K562 (cell line): Measurements from ENCODE around the gene MPRIP. TPM values are rescaled to one million over a fixed set of nuclear protein-coding genes. Genes with fewer than 3 reads are reported as not detected.
A peak's percentile ranks its signal among the peaks of the same experiment; 100 is the strongest.

Source experiments
- ATAC-seq: fragments of 200-7000 bp; cut with Tn5 transposase; 3 replicates; pipeline ENCODE4 v1.9.1; 2020; ENCODE audit warnings: moderate library complexity
- BruUV-seq: library from RNA; stranded (reverse); fragments of 400-500 nt; replicated peaks from 2 replicates; lab custom pipeline; 2021; lab: Mats Ljungman, UMichigan
- CTCF ChIA-PET: fragments of 300-600 bp; formaldehyde crosslinking; extraction: SDS; loops from one replicate; lab custom pipeline; 2021; ENCODE audit warnings: low intra/inter-chr PET ratio; lab: Yijun Ruan, JAX
- POLR2A ChIA-PET: fragments of 300-600, 350-650 bp; sonication (Branson Sonifier 250); formaldehyde crosslinking; extraction: SDS; loops from one replicate; lab custom pipeline; 2021; ENCODE audit warnings: antibody characterized with exemption, inconsistent platforms; lab: Yijun Ruan, JAX
- DNase-seq, 4 experiments: peaks; one replicate each; pipeline versions ENCODE4 v3.0.0 to v3.0.0-alpha.2; 2011 to 2018; ENCODE audit warnings: low spot score in 3 of 4, mixed read lengths in 3 of 4; ENCODE audit errors: extremely low read depth in 1 of 4
- FAIRE-seq: peaks from 2 replicates; lab custom pipeline; 2011; peaks lifted over from hg19 to GRCh38; lab: Jason Lieb, UNC
- H2AFZ ChIP-seq: 2 replicates; pipeline ENCODE4 v1.6.0; 2011; ENCODE audit warnings: low read depth, low read length, control low read depth, inconsistent platforms
- H3K27ac ChIP-seq: fragments of 200-600 bp; 3 replicates; pipeline ENCODE4 v1.8.0; 2011; ENCODE audit warnings: low read depth, mild to moderate bottlenecking, control low read depth, inconsistent platforms, low read length, moderate library complexity, mixed read lengths; ENCODE audit errors: extremely low read depth
- H3K27me3 ChIP-seq, 2 experiments: fragments of 300-600 bp in 1 of 2; 2 replicates in 1 of 2; 3 replicates in 1 of 2; pipeline versions ENCODE4 v1.6.0 to v1.8.0; 2011; ENCODE audit warnings: inconsistent platforms in 2 of 2, low read length in 2 of 2, mild to moderate bottlenecking in 1 of 2, mixed read lengths in 1 of 2, moderate library complexity in 1 of 2; ENCODE audit not compliant: control insufficient read depth in 2 of 2, insufficient read depth in 2 of 2
- H3K36me3 ChIP-seq: fragments of 300-600 bp; 3 replicates; pipeline ENCODE4 v1.8.0; 2011; ENCODE audit warnings: mild to moderate bottlenecking, low read length, inconsistent platforms; ENCODE audit not compliant: control insufficient read depth, insufficient read depth
- H3K4me1 ChIP-seq, 2 experiments: fragments of 200-600 bp in 1 of 2; replicated peaks in 1 of 2; 2 replicates in 1 of 2; 3 replicates in 1 of 2; pipeline versions ENCODE4 v1.5.1 to v1.8.0; 2011; ENCODE audit warnings: inconsistent platforms in 2 of 2, low read length in 2 of 2, mild to moderate bottlenecking in 1 of 2, mixed read lengths in 1 of 2, moderate library complexity in 1 of 2; ENCODE audit not compliant: control insufficient read depth in 2 of 2, insufficient read depth in 2 of 2
- H3K4me2 ChIP-seq: 2 replicates; pipeline ENCODE4 v1.6.1; 2011; ENCODE audit warnings: low read length, control low read depth, inconsistent platforms, mixed read lengths; ENCODE audit not compliant: insufficient read depth
- H3K4me3 ChIP-seq: fragments of 200-600 bp; sonication (generic), shearing (Covaris generic); 2 replicates; pipeline ENCODE4 v1.5.1; 2016; ENCODE audit warnings: control low read depth, inconsistent platforms
- H3K79me2 ChIP-seq: fragments of 200-600 bp; 3 replicates; pipeline ENCODE4 v1.8.0; 2011; ENCODE audit warnings: low read length, inconsistent platforms; ENCODE audit not compliant: control insufficient read depth, insufficient read depth
- H3K9ac ChIP-seq, 2 experiments: 2 replicates each; pipeline versions ENCODE4 v1.6.0 to v1.6.1; 2011; ENCODE audit warnings: low read depth in 2 of 2, low read length in 2 of 2, control low read depth in 1 of 2, inconsistent platforms in 1 of 2, mild to moderate bottlenecking in 1 of 2, mixed read lengths in 1 of 2; ENCODE audit not compliant: insufficient read depth in 1 of 2
- H3K9me1 ChIP-seq: one replicate; pipeline ENCODE4 v1.6.0; 2011; ENCODE audit warnings: inconsistent platforms, mild to moderate bottlenecking, low read length, moderate library complexity; ENCODE audit not compliant: control insufficient read depth, insufficient read depth
- H3K9me3 ChIP-seq: replicated peaks from 2 replicates; pipeline ENCODE4 v1.5.1; 2011; ENCODE audit warnings: low read depth, low read length, inconsistent platforms; ENCODE audit not compliant: control insufficient read depth, insufficient read depth
- H4K20me1 ChIP-seq: replicated peaks from 2 replicates; pipeline ENCODE4 v1.6.1; 2011; ENCODE audit warnings: low read length, inconsistent platforms, mixed read lengths; ENCODE audit not compliant: control insufficient read depth, insufficient read depth
- ARID1B ChIP-seq: fragments of 450-650 bp; IDR thresholded peaks from 2 replicates; pipeline ENCODE4 v1.6.1; 2016; ENCODE audit warnings: antibody characterized with exemption, mild to moderate bottlenecking, inconsistent platforms
- CBFA2T2 ChIP-seq: fragments of 450-650 bp; conservative IDR thresholded peaks from 2 replicates; pipeline ENCODE4 v1.6.1; 2017; ENCODE audit warnings: mild to moderate bottlenecking
- CBFA2T3 ChIP-seq: fragments of 450-650 bp; IDR thresholded peaks from 2 replicates; pipeline ENCODE4 v1.6.1; 2017
- HDAC3 ChIP-seq: fragments of 450-650 bp; IDR thresholded peaks from 2 replicates; pipeline ENCODE4 v1.6.1; 2018; ENCODE audit warnings: borderline replicate concordance, mild to moderate bottlenecking, moderate library complexity; ENCODE audit not compliant: partially characterized antibody
- MEIS2 ChIP-seq: fragments of 450-650 bp; IDR thresholded peaks from 2 replicates; pipeline ENCODE4 v1.6.1; 2014; ENCODE audit warnings: mild to moderate bottlenecking; ENCODE audit not compliant: partially characterized antibody
- MYNN ChIP-seq, 2 experiments: sonication (generic); formaldehyde crosslinking in 1 of 2; IDR thresholded peaks; 2 replicates each; pipeline versions ENCODE4 v1.5.0 to v1.6.1; 2016 to 2020; ENCODE audit warnings: antibody characterized with exemption in 1 of 2, missing genetic modification reagents in 1 of 2
- NFIC ChIP-seq: fragments of 450-650 bp; IDR thresholded peaks from 2 replicates; pipeline ENCODE4 v1.6.1; 2017; ENCODE audit warnings: mild to moderate bottlenecking, inconsistent platforms
- NR2F6 ChIP-seq: fragments of 450-650 bp; formaldehyde crosslinking; IDR thresholded peaks from 2 replicates; pipeline ENCODE4 v1.4.0; 2020; ENCODE audit warnings: mild to moderate bottlenecking
- RBM25 ChIP-seq: fragments of 200-400 bp; formaldehyde crosslinking; IDR thresholded peaks from 2 replicates; pipeline ENCODE4 v1.6.1; 2018; ENCODE audit warnings: low read length, low read depth, moderate library complexity; ENCODE audit not compliant: severe bottlenecking
- RFX7 ChIP-seq: fragments of 250-450 bp; sonication (Bioruptor Pico); IDR thresholded peaks from 2 replicates; pipeline ENCODE4 v1.5.1; 2021; ENCODE audit warnings: mild to moderate bottlenecking
- SMARCA4 ChIP-seq: fragments of 450-650 bp; IDR thresholded peaks from 2 replicates; pipeline ENCODE4 v1.6.1; 2016
- TAL1 ChIP-seq: fragments of 450-650 bp; IDR thresholded peaks from 2 replicates; pipeline ENCODE4 v1.6.1; 2016; ENCODE audit warnings: mild to moderate bottlenecking
- TCF3 ChIP-seq: sonication (generic); formaldehyde crosslinking; IDR thresholded peaks from 2 replicates; pipeline ENCODE4 v1.4.0; 2020; ENCODE audit warnings: mild to moderate bottlenecking, missing genetic modification reagents
- TEAD4 ChIP-seq, 2 experiments: sonication (generic) in 1 of 2; formaldehyde crosslinking in 1 of 2; IDR thresholded peaks; 2 replicates each; pipeline versions ENCODE4 v1.6.1 to v1.8.0; 2012 to 2022; ENCODE audit warnings: borderline replicate concordance in 1 of 2, inconsistent platforms in 1 of 2, low read length in 1 of 2, mild to moderate bottlenecking in 1 of 2, missing genetic modification reagents in 1 of 2
- TOE1 ChIP-seq, 2 experiments: fragments of 450-650 bp in 1 of 2; sonication (generic) in 1 of 2; formaldehyde crosslinking in 1 of 2; IDR thresholded peaks; 2 replicates each; pipeline versions ENCODE4 v1.7.1 to v1.8.0; 2016 to 2022; ENCODE audit warnings: borderline replicate concordance in 2 of 2, mild to moderate bottlenecking in 2 of 2, antibody characterized with exemption in 1 of 2, inconsistent platforms in 1 of 2, low read depth in 1 of 2, missing genetic modification reagents in 1 of 2, moderate library complexity in 1 of 2
- WGBS: fragments of 100-300 bp; shearing (Covaris generic); methylation state at CpG from one replicate; pipeline ENCODE4 v1.1.6; 2016; ENCODE audit warnings: low coverage, mixed read lengths; ENCODE audit not compliant: insufficient coverage; ENCODE audit errors: missing lambda C conversion rate; 5-methylcytosine and 5-hydroxymethylcytosine counted together
- in situ Hi-C: fragments of 300-500 bp; cut with MboI; formaldehyde crosslinking; loops from 4 replicates; pipeline ENCODE4 v1.15.0; 2018; ENCODE audit warnings: inconsistent platforms, mixed read lengths
- intact Hi-C: fragments of 100-400 bp; cut with micrococcal nuclease; formaldehyde crosslinking; loops from 2 replicates; pipeline ENCODE4 v1.14.2; 2022
- polyA plus RNA-seq, 8 experiments: library from polyadenylated mRNA; depleted of rRNA in 4 of 8; stranded (reverse) in 5 of 8; unstranded in 3 of 8; fragments of >200 nt; fragmentation: Nextera tagmentation in 2 of 8; fragmentation: Illumina TruSeq in 1 of 8; extraction: Ambion mirVana in 2 of 8; extraction: Trizol in 1 of 8; gene quantifications; 2 replicates each; pipeline versions ENCODE4 v1.2.1 to v1.2.3, GENCODE V29; 2011 to 2014; ENCODE audit warnings: inconsistent platforms in 1 of 8, missing spikeins in 1 of 8
- total RNA-seq, 7 experiments: library from RNA; depleted of rRNA in 6 of 7; stranded (reverse); fragments of >200 nt in 6 of 7; fragmentation: Illumina TruSeq in 2 of 7; extraction: Trizol in 2 of 7; gene quantifications; 2 replicates each; pipeline versions ENCODE4 v1.2.1 to v1.2.3, GENCODE V29; 2011 to 2021; ENCODE audit warnings: low replicate concordance in 1 of 7
- TF ChIP-seq, protein P1 (sequence below), 2 experiments: IDR thresholded peaks; 2 replicates each; pipeline ENCODE4 v1.6.1; 2012; ENCODE audit warnings: improper control_type of control experiment in 2 of 2, low read depth in 2 of 2, low read length in 2 of 2, borderline replicate concordance in 1 of 2

Gene MPRIP
- total and polyA plus RNA-seq, 9 of the 15 experiments (the other 6 are each of a cell fraction or from before 2014, with no cell fraction given), result 10.0 to 72.6 (median 30.1) TPM

DNA sequence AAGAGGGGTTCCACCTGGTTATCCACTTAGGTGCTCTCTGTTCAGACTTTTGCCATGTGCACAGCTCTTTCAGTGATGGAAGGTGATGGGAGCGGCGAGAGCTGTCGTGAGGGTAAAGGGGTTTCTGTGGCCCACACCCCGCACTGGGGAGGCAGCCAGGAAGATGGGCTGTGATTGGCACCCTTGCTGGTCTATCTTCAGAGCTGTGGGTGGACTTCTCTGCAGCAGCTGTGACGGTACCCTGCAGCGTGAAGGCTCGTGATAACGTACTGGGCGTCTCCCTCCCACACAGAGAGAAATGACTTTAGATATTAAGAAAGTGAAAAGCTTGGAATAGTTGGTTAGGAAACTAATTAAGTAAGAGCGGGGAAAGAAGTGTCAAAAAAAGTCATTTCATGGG, 45.8 kb downstream of the MPRIP start (continued):
- TF ChIP-seq TOE1 (IDR thresholded peaks at IDR 0.05; ENCODE audit: borderline replicate concordance), result no peak
- no peak for TF ChIP-seq TOE1 (CRISPR knock-in tag; IDR thresholded peaks at IDR 0.05; ENCODE audit: borderline replicate concordance, low read depth)

DNA sequence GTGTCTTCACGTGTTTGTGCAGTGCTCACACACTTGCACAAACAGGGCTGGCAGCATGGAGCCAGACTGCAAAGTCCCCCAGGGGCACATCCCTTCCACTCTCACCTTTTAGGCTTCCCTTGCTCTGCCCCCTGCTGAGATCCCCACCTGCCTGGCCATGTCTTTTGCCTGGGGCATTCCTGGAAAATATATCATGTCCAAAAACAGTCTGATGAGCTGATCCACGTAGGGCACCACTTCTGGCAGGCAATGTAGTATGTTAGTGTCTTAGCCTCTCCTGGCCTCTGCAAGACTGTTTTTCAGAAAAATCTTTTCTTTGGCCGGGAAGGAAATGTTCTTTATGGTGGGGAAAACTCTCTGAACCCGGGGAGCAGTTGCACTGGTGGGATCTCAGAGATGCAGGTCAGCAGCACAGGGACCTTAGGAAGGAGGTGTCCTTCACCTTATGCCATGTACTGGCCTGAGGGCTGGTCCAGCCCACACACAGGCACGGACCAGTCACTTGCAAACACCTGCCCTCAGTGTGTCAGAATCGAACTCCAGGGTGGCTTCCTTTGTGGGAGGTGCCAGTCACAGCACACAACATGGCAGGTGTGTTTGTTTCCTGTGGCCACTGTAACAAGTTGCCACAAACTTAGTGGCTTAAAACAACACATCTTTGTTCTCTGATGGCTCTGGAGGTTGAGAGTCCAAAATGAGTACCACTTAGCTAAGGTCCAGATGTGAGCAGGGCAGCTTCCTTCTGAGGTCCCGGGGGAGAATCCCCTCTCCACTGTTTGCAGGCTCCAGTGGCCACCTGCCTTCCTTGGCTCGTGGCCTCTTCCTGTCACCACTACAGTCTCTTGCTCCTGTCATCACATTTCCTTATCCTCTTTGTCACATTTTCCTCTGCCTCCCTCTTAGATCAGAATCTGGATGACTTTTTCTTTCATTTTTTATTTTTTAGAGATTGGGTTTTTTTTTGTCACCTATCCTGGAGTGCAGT, 46.6 kb downstream of the MPRIP start:
- intact Hi-C loops (no loop called here), in situ Hi-C loops (no loop called here)
- Histone ChIP-seq H3K9me3 (no peaks in the 10 kb centered on the region), H3K9me1 (no peaks in the 10 kb centered on the region), H3K36me3 (peaks cover 13% of the 10 kb centered on the region; the same call in 2 of the 3 replicates), H3K9ac (peak overlapping the region in 1 of 2 experiments; percentile 61; a peak in 1 of 4 replicates), H3K27me3 (no peaks in the 10 kb centered on the region), H2AFZ (no peak overlapping the region), H4K20me1 (no peaks in the 10 kb centered on the region; the same call in 1 of the 2 replicates), H3K79me2 (no peaks in the 10 kb centered on the region), H3K27ac (no peak overlapping the region), H3K4me1 (peaks cover 19 to 24% of the 10 kb centered on the region in 2 experiments; a peak in 4 of 5 replicates), H3K4me3 (no peak overlapping the region), H3K4me2 (peak overlapping the region; percentile 53; the same call in 1 of the 2 replicates)
- peak; percentile 23 for FAIRE-seq
- peak in 1 of 4 experiments; percentile 22 for DNase-seq
- peak; percentile 41 for ATAC-seq
- POLR2A ChIA-PET, result interaction anchor here (0.7 to 1.4 kb wide), 4 partner anchors 14 to 1762 kb away, joined by 3 to 4 read pairs (median 3); no protein-coding TSS in a partner anchor
- BruUV-seq, result no TSS peak
- CTCF ChIA-PET, result no interaction called here
- WGBS, result 36% methylated on average over 8 of the region's 8 CpGs
- TF ChIP-seq CBFA2T3 (peak; percentile 76), NFIC (0 out of 2 replicates have a peak, but pooled peaks have one; percentile 20), SMARCA4 (peak; percentile 27; the same call in 1 of the 2 replicates), RBM25 (peak; percentile 31), MYNN (IDR thresholded peaks at IDR 0.05) (no peak), MYNN (CRISPR knock-in tag; IDR thresholded peaks at IDR 0.05) (no peak), TCF3 (CRISPR knock-in tag) (peak; percentile 28; the same call in 1 of the 2 replicates), TEAD4 (IDR thresholded peaks at IDR 0.05; ENCODE audit: low read length) (no peak), TEAD4 (CRISPR knock-in tag; IDR thresholded peaks at IDR 0.05; ENCODE audit: borderline replicate concordance) (no peak), TAL1 (peak; percentile 55; the same call in 1 of the 2 replicates), MEIS2 (peak; percentile 72), CBFA2T2 (peak; percentile 56), ARID1B (peak; percentile 60; the same call in 1 of the 2 replicates), NR2F6 (CRISPR knock-in tag) (no peak), HDAC3 (no peak), RFX7 (no peak)
- TF ChIP-seq, protein P1, sequence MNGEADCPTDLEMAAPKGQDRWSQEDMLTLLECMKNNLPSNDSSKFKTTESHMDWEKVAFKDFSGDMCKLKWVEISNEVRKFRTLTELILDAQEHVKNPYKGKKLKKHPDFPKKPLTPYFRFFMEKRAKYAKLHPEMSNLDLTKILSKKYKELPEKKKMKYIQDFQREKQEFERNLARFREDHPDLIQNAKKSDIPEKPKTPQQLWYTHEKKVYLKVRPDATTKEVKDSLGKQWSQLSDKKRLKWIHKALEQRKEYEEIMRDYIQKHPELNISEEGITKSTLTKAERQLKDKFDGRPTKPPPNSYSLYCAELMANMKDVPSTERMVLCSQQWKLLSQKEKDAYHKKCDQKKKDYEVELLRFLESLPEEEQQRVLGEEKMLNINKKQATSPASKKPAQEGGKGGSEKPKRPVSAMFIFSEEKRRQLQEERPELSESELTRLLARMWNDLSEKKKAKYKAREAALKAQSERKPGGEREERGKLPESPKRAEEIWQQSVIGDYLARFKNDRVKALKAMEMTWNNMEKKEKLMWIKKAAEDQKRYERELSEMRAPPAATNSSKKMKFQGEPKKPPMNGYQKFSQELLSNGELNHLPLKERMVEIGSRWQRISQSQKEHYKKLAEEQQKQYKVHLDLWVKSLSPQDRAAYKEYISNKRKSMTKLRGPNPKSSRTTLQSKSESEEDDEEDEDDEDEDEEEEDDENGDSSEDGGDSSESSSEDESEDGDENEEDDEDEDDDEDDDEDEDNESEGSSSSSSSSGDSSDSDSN (IDR thresholded peaks at IDR 0.05; ENCODE audit: borderline replicate concordance in 1 of 2, low read depth in 2 of 2, low read length in 2 of 2), result no peak
